GM19452 (cell line): ENCODE measurements around the gene RNF149.

Experiments
- ATAC-seq: cut with Tn5 transposase; IDR thresholded peaks from one replicate; pipeline ENCODE4 v1.9.1; 2021; ENCODE audit not compliant: unreplicated experiment

RNF149 gene

DNA sequence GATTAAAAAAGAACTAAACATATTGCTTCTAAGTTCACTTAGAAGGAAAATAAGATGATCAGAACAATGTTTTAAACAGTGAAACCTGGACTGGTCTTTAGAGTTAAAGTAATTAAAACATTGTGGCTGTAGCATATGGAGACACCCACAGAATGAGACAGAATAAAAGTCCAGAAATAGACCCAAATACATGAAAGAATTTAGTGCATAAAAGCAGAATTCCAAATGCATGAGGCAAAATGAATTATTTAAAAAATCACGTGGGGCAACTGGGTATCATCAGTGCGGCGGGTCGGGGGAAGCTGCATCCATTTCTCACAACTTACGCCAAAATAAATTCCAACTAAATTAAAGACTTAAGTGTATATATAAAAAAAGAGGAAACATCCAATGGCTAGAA lies 12.1 kb downstream of the RNF149 start:
- no peak for ATAC-seq

- ATAC-seq = no peak
Observed at GRCh38 chr2:101295895-101296294, 12.6 kb downstream of the RNF149 start.

- ATAC-seq = no peak
Observed at GRCh38 chr2:101294861-101295260, 13.6 kb downstream of the RNF149 start.

- ATAC-seq = no peak
Observed at GRCh38 chr2:101293544-101293943, 15.0 kb downstream of the RNF149 start.

DNA sequence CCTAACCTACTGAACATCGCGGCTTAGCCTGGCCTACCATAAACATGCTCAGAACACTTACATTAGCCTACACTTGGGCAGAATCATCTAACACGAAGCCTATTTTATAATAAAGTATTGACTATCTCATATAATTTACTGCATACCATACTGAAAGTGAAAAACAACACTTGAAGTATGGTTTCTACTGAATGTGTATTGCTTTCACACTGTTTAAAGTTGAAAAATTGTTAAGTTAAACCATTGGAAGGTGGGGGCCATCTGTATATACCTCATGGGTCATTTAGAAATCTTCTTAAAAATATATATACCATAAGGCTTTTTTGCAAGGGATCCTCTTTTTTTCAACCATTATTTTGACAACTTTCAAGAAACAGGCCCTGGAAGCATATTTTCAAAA lies 16.5 kb downstream of the RNF149 start:
- ATAC-seq = peak; percentile 74

GRCh38 chr2:101290711-101291110 lies 17.8 kb downstream of the RNF149 start:
- no peak for ATAC-seq

- ATAC-seq = no peak
Observed at GRCh38 chr2:101287303-101287702, 21.2 kb downstream of the RNF149 start.

- no peak for ATAC-seq
Observed at GRCh38 chr2:101286684-101287083, 21.8 kb downstream of the RNF149 start.

DNA sequence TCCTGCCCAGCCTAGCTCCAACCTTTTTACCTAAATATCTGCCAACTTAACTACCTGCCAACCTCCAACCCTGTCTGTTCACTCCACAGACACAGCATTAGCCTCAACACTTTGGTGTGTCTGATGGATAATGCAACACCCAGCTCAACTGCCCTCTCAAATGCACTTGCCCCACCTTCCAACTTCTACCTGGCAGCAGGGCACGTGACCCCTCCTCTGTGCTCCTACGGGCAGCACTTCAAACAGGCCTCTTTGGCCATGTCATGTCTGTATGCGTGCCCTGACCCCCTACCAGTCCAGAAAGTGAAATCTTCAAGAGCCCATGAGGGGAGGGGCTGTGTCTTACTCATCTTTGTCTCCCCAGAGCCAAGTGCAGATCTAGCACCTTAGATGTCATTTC lies 25.5 kb downstream of the RNF149 start:
- no peak for ATAC-seq

GRCh38 chr2:101281482-101281881 lies 27.0 kb downstream of the RNF149 start:
- ATAC-seq = no peak

DNA sequence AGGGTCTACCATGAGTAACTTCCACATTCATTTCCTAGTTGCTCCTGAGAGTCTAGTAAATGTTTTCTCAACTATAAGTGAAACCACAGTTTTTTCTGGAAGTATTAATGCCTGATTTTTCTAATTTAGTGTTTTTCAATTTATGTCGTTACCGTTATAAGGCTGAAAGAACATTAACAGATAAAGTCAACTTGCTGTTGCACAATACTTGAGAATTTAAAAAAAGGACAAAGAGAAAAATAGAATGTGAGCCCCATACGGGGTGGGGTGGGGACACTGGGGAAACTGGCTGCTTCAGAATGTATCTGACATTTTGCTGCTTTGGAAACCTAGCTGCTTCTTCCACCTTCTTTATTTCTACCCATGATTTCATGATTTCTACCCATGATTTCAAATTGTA lies 29.6 kb downstream of the RNF149 start:
- ATAC-seq = no peak

GRCh38 chr2:101277111-101277510 lies 31.4 kb downstream of the RNF149 start:
- no peak for ATAC-seq

DNA sequence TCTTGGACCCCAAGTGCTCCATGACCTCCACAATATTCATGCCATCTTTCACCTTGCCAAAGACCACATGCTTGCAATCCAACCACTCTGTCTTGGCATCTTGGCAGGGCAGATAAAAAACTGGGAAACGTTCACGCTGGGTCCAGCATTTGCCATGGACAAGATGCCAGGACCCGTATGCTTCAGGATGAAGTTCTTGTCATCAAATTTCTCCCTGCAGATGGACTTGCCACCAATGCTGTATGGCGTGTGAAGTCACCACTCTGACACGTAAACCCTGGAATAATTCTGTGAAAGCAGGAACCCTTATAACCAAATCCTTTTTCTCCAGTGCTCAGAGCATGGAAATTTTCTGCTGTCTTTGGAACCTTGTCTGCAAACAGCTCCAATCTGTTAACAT lies 34.4 kb downstream of the RNF149 start:
- no peak for ATAC-seq

DNA sequence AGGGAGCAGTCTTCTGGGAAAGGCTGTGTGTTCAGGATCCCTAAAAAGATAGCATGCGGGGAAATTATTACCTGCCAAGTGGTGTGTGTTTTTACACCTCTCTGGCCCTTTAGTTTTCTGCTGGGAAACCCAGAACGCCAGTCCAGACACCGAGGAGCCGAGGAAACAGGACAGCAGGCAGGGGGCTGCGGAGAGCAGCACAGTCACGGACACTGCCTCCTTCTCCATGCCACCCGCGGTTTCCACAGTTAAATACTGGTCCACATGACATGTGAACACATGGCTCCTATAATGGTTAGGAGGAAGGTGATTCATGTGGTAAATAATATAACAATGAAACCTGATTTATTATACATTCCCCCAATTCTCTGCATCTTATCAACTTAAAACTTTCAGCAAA lies 35.4 kb downstream of the RNF149 start:
- ATAC-seq = no peak

- ATAC-seq = peak; percentile 76
Observed at GRCh38 chr2:101272045-101272784, 36.3 kb downstream of the RNF149 start.

DNA sequence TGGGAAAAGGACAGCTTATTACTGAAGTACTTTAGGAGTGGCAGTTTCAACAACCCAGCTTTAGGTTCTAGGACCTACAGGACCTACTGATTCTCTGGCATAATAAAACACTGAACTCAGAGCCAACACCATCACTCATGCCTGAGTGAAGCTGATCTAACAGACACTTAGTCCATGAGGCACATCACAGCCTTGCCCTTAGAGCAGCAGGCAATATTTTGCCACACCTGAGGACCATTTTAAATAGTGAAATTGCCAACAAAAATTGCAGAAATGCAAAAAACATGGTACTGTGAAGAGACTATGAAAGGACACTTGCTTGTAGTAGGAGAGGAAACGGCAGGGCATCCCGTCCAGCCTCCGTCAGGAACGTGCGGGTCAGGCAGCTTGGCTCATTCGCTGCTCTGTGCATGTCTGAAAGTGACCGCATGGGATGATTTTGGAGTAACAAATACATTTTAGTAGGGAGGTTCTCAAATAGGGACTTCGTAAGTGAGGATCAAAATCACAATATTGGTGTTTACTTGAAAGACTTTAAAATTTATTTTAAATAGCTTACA lies 37.7 kb downstream of the RNF149 start:
- ATAC-seq = no peak

DNA sequence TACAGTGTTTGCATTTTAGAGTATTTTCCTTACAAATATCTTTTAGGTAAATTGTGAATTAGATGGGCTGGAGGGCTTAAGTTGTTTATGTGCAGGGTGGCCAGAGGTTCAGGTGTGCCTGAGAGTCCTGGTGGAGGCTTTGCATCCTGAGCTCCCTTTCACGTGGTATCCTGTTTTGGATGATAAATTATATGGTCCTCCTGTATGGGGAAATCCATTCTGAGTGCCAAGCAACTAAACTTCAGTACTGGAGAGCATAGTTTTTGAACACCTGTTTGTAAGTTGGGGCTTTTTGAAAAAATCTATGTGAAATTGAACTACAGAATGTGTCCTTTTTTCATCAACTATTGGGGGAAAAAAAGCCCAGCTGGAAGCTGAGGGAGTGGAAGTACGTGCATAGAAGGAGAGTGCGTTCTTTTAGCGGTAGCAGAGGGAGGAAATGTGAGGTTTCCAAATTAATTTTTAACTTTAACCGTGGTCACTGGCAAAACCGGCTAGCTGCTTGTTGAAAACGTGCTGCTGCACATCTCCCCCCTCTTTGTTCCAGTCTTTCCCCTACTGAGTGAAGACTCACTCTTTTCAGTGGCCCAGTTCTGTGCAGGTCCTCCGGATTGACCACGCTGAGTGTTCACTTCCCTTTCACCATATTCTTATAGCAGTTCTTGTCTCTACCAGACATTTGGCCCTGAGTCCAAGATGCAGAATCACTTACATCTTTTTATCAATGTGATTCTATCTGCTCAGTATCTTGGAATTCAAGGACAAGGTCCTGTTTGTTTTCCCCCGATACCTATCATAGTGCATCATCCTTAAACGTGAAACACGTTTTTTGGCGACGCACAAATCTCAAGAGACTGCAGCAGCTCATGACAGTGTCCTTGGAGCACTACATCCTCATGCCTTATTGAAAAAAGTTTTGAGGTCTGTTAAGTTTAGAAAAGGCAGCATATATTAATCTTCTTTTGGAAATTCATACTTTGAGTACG lies 40.5 kb downstream of the RNF149 start:
- peak; percentile 56 for ATAC-seq

- no peak for ATAC-seq
Observed at GRCh38 chr2:101265893-101266499, 42.5 kb downstream of the RNF149 start.

- ATAC-seq = no peak
Observed at GRCh38 chr2:101264360-101264939, 44.1 kb downstream of the RNF149 start.

DNA sequence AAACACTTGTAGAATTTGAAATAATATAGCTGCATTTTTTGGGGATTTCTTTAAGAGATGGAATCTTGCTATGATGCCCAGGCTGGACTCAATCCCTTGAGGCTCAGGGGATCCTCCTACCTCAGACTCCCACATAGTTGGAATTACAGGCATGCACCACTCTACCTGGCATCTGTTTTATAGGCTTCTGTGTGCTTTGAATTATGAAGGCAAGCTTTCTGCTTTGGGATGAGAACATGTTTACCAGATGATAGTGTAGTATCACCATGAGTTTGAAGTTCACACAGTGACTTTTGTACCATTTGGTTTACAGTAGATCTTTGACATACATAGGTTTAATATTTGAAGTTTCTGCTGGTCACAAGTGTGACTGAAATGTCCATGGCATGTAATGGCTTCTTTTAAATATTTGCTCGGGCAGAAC lies 45.1 kb downstream of the RNF149 start:
- no peak for ATAC-seq

DNA sequence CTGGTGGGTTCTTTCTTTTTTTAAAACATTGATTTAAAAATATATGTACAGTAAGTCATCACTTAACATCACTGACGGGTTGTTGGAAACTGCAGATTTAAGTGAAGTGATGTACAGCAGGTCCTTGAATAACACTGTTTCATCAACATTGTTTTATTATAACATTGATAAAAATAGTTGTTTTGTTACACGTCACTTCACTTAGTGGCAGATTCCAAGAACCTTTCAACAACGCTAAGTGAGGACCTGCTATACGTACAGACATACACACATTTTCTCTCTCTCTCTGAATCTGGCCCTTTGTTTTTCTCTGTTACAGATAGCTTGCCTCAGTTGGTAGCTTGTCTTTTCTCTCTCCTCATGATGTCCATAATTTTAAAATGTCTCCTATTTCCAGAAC lies 46.4 kb downstream of the RNF149 start:
- no peak for ATAC-seq
